NB4 (cell line): Measurements from ENCODE around the gene CDH13.

ENCODE experiments used
- MAX ChIP-seq: IDR thresholded peaks from 2 replicates; pipeline ENCODE4 v1.6.1; 2011; ENCODE audit warnings: low read depth, low read length
- POLR2A ChIP-seq: IDR thresholded peaks from 2 replicates; pipeline ENCODE4 v1.6.1; 2011; ENCODE audit warnings: mild to moderate bottlenecking; ENCODE audit not compliant: insufficient read length; ENCODE audit errors: extremely low read depth
- TF ChIP-seq, protein P1 (sequence below): IDR thresholded peaks from one replicate; pipeline ENCODE4 v1.5.1; 2012; ENCODE audit warnings: low read depth, low read length

- TF ChIP-seq, protein P1, sequence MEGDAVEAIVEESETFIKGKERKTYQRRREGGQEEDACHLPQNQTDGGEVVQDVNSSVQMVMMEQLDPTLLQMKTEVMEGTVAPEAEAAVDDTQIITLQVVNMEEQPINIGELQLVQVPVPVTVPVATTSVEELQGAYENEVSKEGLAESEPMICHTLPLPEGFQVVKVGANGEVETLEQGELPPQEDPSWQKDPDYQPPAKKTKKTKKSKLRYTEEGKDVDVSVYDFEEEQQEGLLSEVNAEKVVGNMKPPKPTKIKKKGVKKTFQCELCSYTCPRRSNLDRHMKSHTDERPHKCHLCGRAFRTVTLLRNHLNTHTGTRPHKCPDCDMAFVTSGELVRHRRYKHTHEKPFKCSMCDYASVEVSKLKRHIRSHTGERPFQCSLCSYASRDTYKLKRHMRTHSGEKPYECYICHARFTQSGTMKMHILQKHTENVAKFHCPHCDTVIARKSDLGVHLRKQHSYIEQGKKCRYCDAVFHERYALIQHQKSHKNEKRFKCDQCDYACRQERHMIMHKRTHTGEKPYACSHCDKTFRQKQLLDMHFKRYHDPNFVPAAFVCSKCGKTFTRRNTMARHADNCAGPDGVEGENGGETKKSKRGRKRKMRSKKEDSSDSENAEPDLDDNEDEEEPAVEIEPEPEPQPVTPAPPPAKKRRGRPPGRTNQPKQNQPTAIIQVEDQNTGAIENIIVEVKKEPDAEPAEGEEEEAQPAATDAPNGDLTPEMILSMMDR = no peak
- no peak for TF ChIP-seq POLR2A
- no peak for TF ChIP-seq MAX
Measured at GRCh38 chr16:83219285-83219684, 592.5 kb downstream of the CDH13 start.
